H1 (cell line): Measurements from ENCODE around the gene DNAJB13. TPM values are rescaled to one million over a fixed set of nuclear protein-coding genes. Genes with fewer than 3 reads are reported as not detected.

Experiments used
- CTCF ChIA-PET: fragments of 300-600 bp; sonication (Branson Sonifier 250); formaldehyde crosslinking; loops from one replicate; lab custom pipeline; 2021; ENCODE audit not compliant: partially characterized antibody; lab: Charles Lee
- POLR2A ChIA-PET: fragments of 300-600 bp; sonication (Branson Sonifier 250); formaldehyde crosslinking; loops from one replicate; lab custom pipeline; 2021; ENCODE audit warnings: inconsistent platforms; ENCODE audit not compliant: partially characterized antibody; lab: Charles Lee
- DNase-seq, 2 experiments: peaks; one replicate each; pipeline versions ENCODE4 v3.0.0 to v3.0.0-alpha.2; 2010 to 2022; ENCODE audit warnings: low spot score in 2 of 2, low read depth in 1 of 2, mixed read lengths in 1 of 2
- FAIRE-seq: peaks from 2 replicates; lab custom pipeline; 2011; peaks lifted over from hg19 to GRCh38; lab: Jason Lieb, UNC
- H2AFZ ChIP-seq: 2 replicates; pipeline ENCODE4 v1.8.1; 2012; ENCODE audit warnings: low read length, inconsistent platforms
- H2AK5ac ChIP-seq: 2 replicates; pipeline ENCODE4 v1.6.1; 2013; ENCODE audit warnings: low read depth, low read length
- H2BK120ac ChIP-seq: replicated peaks from 2 replicates; pipeline ENCODE3; 2013; ENCODE audit warnings: low read depth, low read length, inconsistent platforms
- H2BK12ac ChIP-seq: 2 replicates; pipeline ENCODE4 v1.6.1; 2013; ENCODE audit warnings: low read depth, low read length
- H2BK15ac ChIP-seq: 2 replicates; pipeline ENCODE4 v1.6.1; 2013; ENCODE audit warnings: low read length
- H2BK20ac ChIP-seq: 2 replicates; pipeline ENCODE4 v1.6.1; 2013; ENCODE audit warnings: low read length
- H2BK5ac ChIP-seq: 2 replicates; pipeline ENCODE4 v1.6.1; 2013; ENCODE audit warnings: low read depth, low read length
- H3K14ac ChIP-seq: 2 replicates; pipeline ENCODE4 v1.6.1; 2013; ENCODE audit warnings: inconsistent platforms; ENCODE audit not compliant: insufficient read length
- H3K18ac ChIP-seq: 2 replicates; pipeline ENCODE4 v1.6.1; 2013; ENCODE audit warnings: low read length; ENCODE audit errors: extremely low read depth
- H3K23ac ChIP-seq: 2 replicates; pipeline ENCODE4 v1.6.1; 2013; ENCODE audit warnings: inconsistent platforms; ENCODE audit not compliant: insufficient read length
- H3K23me2 ChIP-seq: 2 replicates; pipeline ENCODE4 v1.6.1; 2013; ENCODE audit warnings: low read depth, low read length
- H3K27ac ChIP-seq: 2 replicates; pipeline ENCODE4 v1.6.1; 2011; ENCODE audit warnings: low read depth, low read length, inconsistent platforms
- H3K27me3 ChIP-seq, 4 experiments: replicated peaks in 1 of 4; 1 replicate in 1 of 4; 2 replicates in 3 of 4; pipeline versions ENCODE4 v1.6.1 to v1.8.1; 2011 to 2013; ENCODE audit warnings: low read length in 3 of 4, mild to moderate bottlenecking in 3 of 4, inconsistent platforms in 2 of 4, mixed read lengths in 2 of 4, moderate library complexity in 1 of 4; ENCODE audit not compliant: control insufficient read depth in 3 of 4, insufficient read depth in 3 of 4; ENCODE audit errors: extremely low read depth in 1 of 4
- H3K36me3 ChIP-seq, 4 experiments: 2 replicates each; pipeline versions ENCODE4 v1.6.1 to v1.8.1; 2011 to 2013; ENCODE audit warnings: mild to moderate bottlenecking in 4 of 4, low read length in 3 of 4, moderate library complexity in 2 of 4, control low read depth in 1 of 4, inconsistent platforms in 1 of 4; ENCODE audit not compliant: insufficient read depth in 4 of 4, control insufficient read depth in 2 of 4
- H3K4ac ChIP-seq: replicated peaks from 2 replicates; pipeline ENCODE3; 2013; ENCODE audit warnings: low read length, low read depth, mixed read lengths, inconsistent platforms; ENCODE audit not compliant: insufficient read length
- H3K4me1 ChIP-seq, 4 experiments: replicated peaks in 1 of 4; 1 replicate in 1 of 4; 2 replicates in 3 of 4; pipeline versions ENCODE4 v1.6.1 to v1.8.1; 2011 to 2013; ENCODE audit warnings: low read length in 3 of 4, inconsistent platforms in 2 of 4, mixed read lengths in 1 of 4; ENCODE audit not compliant: insufficient read depth in 4 of 4, control insufficient read depth in 3 of 4
- H3K4me2 ChIP-seq, 2 experiments: 2 replicates each; pipeline versions ENCODE4 v1.6.1 to v1.8.1; 2011 to 2013; ENCODE audit warnings: low read depth in 2 of 2, low read length in 2 of 2, control low read depth in 1 of 2, inconsistent platforms in 1 of 2, mild to moderate bottlenecking in 1 of 2; ENCODE audit not compliant: insufficient read depth in 1 of 2
- H3K4me3 ChIP-seq, 4 experiments: fragments of 200-600, 300-600 bp in 1 of 4; sonication (generic), shearing (Covaris generic), sonication (Bioruptor Twin) in 1 of 4; 2 replicates each; pipeline versions ENCODE4 v1.5.1 to v1.8.1; 2011 to 2016; ENCODE audit warnings: low read length in 4 of 4, low read depth in 3 of 4, control low read depth in 2 of 4, inconsistent platforms in 2 of 4, mild to moderate bottlenecking in 2 of 4, mixed read lengths in 1 of 4, moderate library complexity in 1 of 4; ENCODE audit not compliant: insufficient read depth in 2 of 4; ENCODE audit errors: extremely low read depth in 1 of 4
- H3K56ac ChIP-seq: replicated peaks from 2 replicates; pipeline ENCODE3; 2013; ENCODE audit warnings: low read depth, mild to moderate bottlenecking, mixed read lengths, low read length, inconsistent platforms; ENCODE audit not compliant: insufficient read length
- H3K79me1 ChIP-seq: 2 replicates; pipeline ENCODE4 v1.6.1; 2013; ENCODE audit warnings: low read depth, low read length, control low read depth
- H3K79me2 ChIP-seq, 2 experiments: 2 replicates each; pipeline versions ENCODE4 v1.6.1 to v1.8.1; 2012 to 2013; ENCODE audit warnings: low read length in 2 of 2, mild to moderate bottlenecking in 2 of 2, inconsistent platforms in 1 of 2; ENCODE audit not compliant: insufficient read depth in 2 of 2, control insufficient read depth in 1 of 2
- H3K9ac ChIP-seq, 4 experiments: replicated peaks in 1 of 4; 1 replicate in 1 of 4; 2 replicates in 3 of 4; pipeline versions ENCODE4 v1.6.1 to v1.8.1; 2011 to 2013; ENCODE audit warnings: low read depth in 3 of 4, low read length in 3 of 4, control low read depth in 2 of 4, mild to moderate bottlenecking in 2 of 4, moderate library complexity in 2 of 4, inconsistent platforms in 1 of 4; ENCODE audit errors: extremely low read depth in 1 of 4
- H3K9me3 ChIP-seq, 2 experiments: 2 replicates each; pipeline versions ENCODE4 v1.6.1 to v1.8.1; 2012 to 2013; ENCODE audit warnings: mild to moderate bottlenecking in 2 of 2, moderate library complexity in 2 of 2, control low read depth in 1 of 2, inconsistent platforms in 1 of 2, low read depth in 1 of 2, low read length in 1 of 2, mixed read lengths in 1 of 2; ENCODE audit not compliant: insufficient read depth in 2 of 2
- H4K20me1 ChIP-seq, 2 experiments: replicated peaks in 1 of 2; 2 replicates each; pipeline versions ENCODE3 to v1.8.1; 2011 to 2013; ENCODE audit warnings: inconsistent platforms in 2 of 2, low read length in 2 of 2, mild to moderate bottlenecking in 1 of 2; ENCODE audit not compliant: insufficient read depth in 2 of 2, control insufficient read depth in 1 of 2
- H4K5ac ChIP-seq: 2 replicates; pipeline ENCODE4 v1.6.1; 2013; ENCODE audit warnings: low read length, low read depth, mixed read lengths, inconsistent platforms; ENCODE audit not compliant: insufficient read length
- H4K8ac ChIP-seq: 2 replicates; pipeline ENCODE4 v1.8.0; 2013; ENCODE audit warnings: mild to moderate bottlenecking, moderate library complexity, low read length, inconsistent platforms; ENCODE audit not compliant: insufficient read depth; ENCODE audit errors: extremely low read depth
- H4K91ac ChIP-seq: replicated peaks from 2 replicates; pipeline ENCODE3; 2013; ENCODE audit warnings: low read length, mixed read lengths, inconsistent platforms; ENCODE audit not compliant: insufficient read length
- EP300 ChIP-seq, 2 experiments: IDR thresholded peaks; 1 replicate in 1 of 2; 2 replicates in 1 of 2; pipeline ENCODE4 v1.6.1; 2011 to 2012; ENCODE audit warnings: low read depth in 2 of 2, low read length in 2 of 2, mild to moderate bottlenecking in 2 of 2, borderline replicate concordance in 1 of 2, inconsistent platforms in 1 of 2, moderate library complexity in 1 of 2
- RAD21 ChIP-seq, 2 experiments: IDR thresholded peaks in 1 of 2; conservative IDR thresholded peaks in 1 of 2; 2 replicates each; pipeline ENCODE4 v1.6.1; 2011; ENCODE audit warnings: low read depth in 2 of 2, low read length in 2 of 2, improper control_type of control experiment in 1 of 2, inconsistent platforms in 1 of 2, mild to moderate bottlenecking in 1 of 2, moderate library complexity in 1 of 2
- RFX5 ChIP-seq: IDR thresholded peaks from 2 replicates; pipeline ENCODE4 v1.6.1; 2011; ENCODE audit warnings: low read depth, low read length, improper control_type of control experiment, borderline replicate concordance
- SAP30 ChIP-seq: fragments of 300-600 bp; sonication (generic); IDR thresholded peaks from 2 replicates; pipeline ENCODE4 v1.7.1; 2012; ENCODE audit warnings: low read length, moderate library complexity, mild to moderate bottlenecking, inconsistent platforms; ENCODE audit not compliant: insufficient read depth, insufficient replicate concordance
- SP1 ChIP-seq: IDR thresholded peaks from 2 replicates; pipeline ENCODE4 v1.6.1; 2011; ENCODE audit warnings: low read depth, low read length
- TBP ChIP-seq: IDR thresholded peaks from 2 replicates; pipeline ENCODE4 v1.6.1; 2011; ENCODE audit warnings: low read depth, low read length, improper control_type of control experiment
- USF2 ChIP-seq: IDR thresholded peaks from 2 replicates; pipeline ENCODE4 v1.6.1; 2011; ENCODE audit warnings: low read length, improper control_type of control experiment
- WGBS, 2 experiments: shearing (Covaris generic) in 1 of 2; methylation state at CpG; one replicate each; pipeline versions ENCODE4 v1.1.6 to v1.1.7; 2013 to 2015; ENCODE audit warnings: low lambda C conversion rate in 2 of 2, mixed read lengths in 2 of 2, inconsistent platforms in 1 of 2, low coverage in 1 of 2, missing lambda C conversion rate in 1 of 2; ENCODE audit not compliant: insufficient replicate concordance in 2 of 2, insufficient coverage in 1 of 2, insufficient read length in 1 of 2; ENCODE audit errors: extremely low coverage in 1 of 2, missing lambda C conversion rate in 1 of 2; 5-methylcytosine and 5-hydroxymethylcytosine counted together
- polyA plus RNA-seq, 7 experiments: library from polyadenylated mRNA; depleted of rRNA in 3 of 7; stranded (reverse) in 5 of 7; unstranded in 2 of 7; fragments of >200 nt in 5 of 7; fragments of 200-250 nt in 2 of 7; gene quantifications; 1 replicate in 5 of 7; 2 replicates in 1 of 7; 4 replicates in 1 of 7; pipeline versions ENCODE4 v1.2.1 to v1.2.3, GENCODE V29; 2011 to 2013; ENCODE audit warnings: missing spikeins in 2 of 7, mixed read lengths in 2 of 7
- total RNA-seq: library from RNA; stranded (reverse); fragmentation: NEBNext Ultra II Directional; extraction: Animal tissue kit (Norgen Biotek cat#: 25700); gene quantifications from 2 replicates; pipeline ENCODE4 v1.2.1, GENCODE V29; 2021

DNAJB13 gene
- total and polyA plus RNA-seq, 2 of the 8 experiments (the other 6 are each of a cell fraction or from before 2014, with no cell fraction given), result 0.27 TPM; not detected in 1

- no peak for DNase-seq
Measured at GRCh38 chr11:73951797-73952196, 971 bp downstream of the DNAJB13 start.

More at GRCh38 chr11:73951797-73952196, 971 bp downstream of the DNAJB13 start:
- Histone ChIP-seq H2BK15ac (no peak overlapping the region), H3K14ac (no peak overlapping the region), H3K36me3 (no peaks in the 10 kb centered on the region; a peak in 1 of 8 replicates), H3K9ac (no peak overlapping the region), H3K79me1 (peaks cover 4% of the 10 kb centered on the region; the same call in 1 of the 2 replicates), H2BK12ac (no peak overlapping the region), H3K23me2 (no peaks in the 10 kb centered on the region), H3K56ac (no peak overlapping the region), H3K4me1 (peaks cover 0 to 2% (median 0%) of the 10 kb centered on the region in 4 experiments; a peak in 1 of 7 replicates), H3K27me3 (no peaks in the 10 kb centered on the region), H4K5ac (no peak overlapping the region), H3K4me2 (no peak overlapping the region), H2BK5ac (no peak overlapping the region), H3K4me3 (no peak overlapping the region), H3K27ac (no peak overlapping the region), H3K9me3 (peaks cover 4 to 5% of the 10 kb centered on the region in 2 experiments; a peak in 2 of 4 replicates), H3K79me2 (no peaks in the 10 kb centered on the region), H4K8ac (no peak overlapping the region), H3K4ac (no peak overlapping the region), H3K23ac (no peak overlapping the region), H3K18ac (no peak overlapping the region), H2BK20ac (no peak overlapping the region), H4K20me1 (peaks cover 0 to 2% of the 10 kb centered on the region in 2 experiments), H4K91ac (no peak overlapping the region), H2BK120ac (no peak overlapping the region), H2AFZ (no peak overlapping the region), H2AK5ac (no peak overlapping the region)
- TF ChIP-seq SP1 (no peak), RFX5 (no peak), EP300 (IDR thresholded peaks at IDR 0.05; ENCODE audit: borderline replicate concordance in 1 of 2, low read depth in 2 of 2, low read length in 2 of 2) (no peak), SAP30 (no peak), USF2 (no peak), RAD21 (IDR thresholded peaks at IDR 0.05 in 1 of 2, conservative IDR thresholded peaks at IDR 0.05 in 1 of 2; ENCODE audit: low read depth in 2 of 2, low read length in 2 of 2) (no peak), TBP (no peak)
- CTCF ChIA-PET, result interaction anchor here (0.6 to 2.5 kb wide), 2 partner anchors 21 to 472 kb away, joined by 3 to 8 read pairs; no protein-coding TSS in a partner anchor
- FAIRE-seq, result no peak
- POLR2A ChIA-PET, result no interaction called here
- 86% methylated on average over 7 of the region's 7 CpGs; no CpG with 5 or more reads in 1 of the 2 experiments for WGBS, 2 experiments
